GM12872 (cell line): ENCODE data around the gene FAM229B.

Source experiments
- TF ChIP-seq, protein P1 (sequence below): IDR thresholded peaks from 3 replicates; pipeline ENCODE4 v1.5.1; 2011; ENCODE audit warnings: low read depth, mild to moderate bottlenecking, low read length, moderate library complexity; ENCODE audit not compliant: insufficient read depth

The FAM229B gene

DNA sequence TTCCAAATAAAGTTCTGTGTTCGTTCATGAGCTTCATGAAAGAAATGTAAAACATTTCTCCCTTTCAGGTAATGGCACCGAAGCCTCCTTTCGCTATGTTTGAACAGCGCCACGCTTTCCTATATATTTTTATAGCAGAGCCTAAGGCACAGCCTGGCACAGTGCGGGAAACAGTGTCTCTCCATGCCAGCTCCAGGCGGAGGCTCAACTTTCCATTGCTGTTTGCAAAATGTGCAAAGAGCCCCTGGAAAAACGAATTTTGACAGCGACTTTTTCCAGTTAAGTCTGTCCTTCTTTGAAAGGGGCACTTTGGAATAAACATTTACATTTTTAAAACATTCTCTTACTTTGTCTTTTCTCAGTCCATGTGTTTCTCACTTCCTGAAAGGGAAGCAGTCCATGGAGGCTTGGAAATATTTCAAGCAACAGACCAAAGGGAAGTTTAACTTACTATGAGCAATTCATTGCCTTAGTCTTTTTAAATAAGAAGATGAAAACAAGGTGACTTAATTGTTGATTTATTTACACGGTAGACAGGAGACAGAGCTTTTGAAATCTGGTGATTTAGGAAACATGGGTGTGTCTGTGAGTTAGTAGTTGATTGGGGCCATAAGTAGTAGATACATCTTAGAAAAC lies 32.7 kb upstream of the FAM229B start:
- TF ChIP-seq, protein P1, sequence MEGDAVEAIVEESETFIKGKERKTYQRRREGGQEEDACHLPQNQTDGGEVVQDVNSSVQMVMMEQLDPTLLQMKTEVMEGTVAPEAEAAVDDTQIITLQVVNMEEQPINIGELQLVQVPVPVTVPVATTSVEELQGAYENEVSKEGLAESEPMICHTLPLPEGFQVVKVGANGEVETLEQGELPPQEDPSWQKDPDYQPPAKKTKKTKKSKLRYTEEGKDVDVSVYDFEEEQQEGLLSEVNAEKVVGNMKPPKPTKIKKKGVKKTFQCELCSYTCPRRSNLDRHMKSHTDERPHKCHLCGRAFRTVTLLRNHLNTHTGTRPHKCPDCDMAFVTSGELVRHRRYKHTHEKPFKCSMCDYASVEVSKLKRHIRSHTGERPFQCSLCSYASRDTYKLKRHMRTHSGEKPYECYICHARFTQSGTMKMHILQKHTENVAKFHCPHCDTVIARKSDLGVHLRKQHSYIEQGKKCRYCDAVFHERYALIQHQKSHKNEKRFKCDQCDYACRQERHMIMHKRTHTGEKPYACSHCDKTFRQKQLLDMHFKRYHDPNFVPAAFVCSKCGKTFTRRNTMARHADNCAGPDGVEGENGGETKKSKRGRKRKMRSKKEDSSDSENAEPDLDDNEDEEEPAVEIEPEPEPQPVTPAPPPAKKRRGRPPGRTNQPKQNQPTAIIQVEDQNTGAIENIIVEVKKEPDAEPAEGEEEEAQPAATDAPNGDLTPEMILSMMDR = no peak

GRCh38 chr6:112058243-112059032 lies 29.0 kb upstream of the FAM229B start:
- TF ChIP-seq, protein P1 = no peak

DNA sequence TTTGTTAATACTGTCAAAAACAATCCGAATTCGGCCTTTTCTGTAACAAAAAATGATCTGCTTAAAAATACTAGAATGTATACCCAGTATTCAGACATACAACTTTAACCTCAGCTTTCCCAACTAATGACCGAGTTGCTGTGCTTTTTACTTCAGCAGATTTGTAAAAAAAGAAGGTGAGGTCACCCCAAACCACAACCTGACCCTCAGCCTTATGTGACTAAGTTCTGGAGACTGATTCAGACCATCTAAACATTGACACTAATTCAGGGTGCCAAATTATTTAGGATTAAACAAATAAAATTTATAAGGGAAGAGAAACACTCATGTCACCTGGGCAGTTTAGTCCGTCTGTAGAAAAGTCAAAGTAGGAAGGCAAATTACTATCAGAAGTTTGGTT lies 25.8 kb upstream of the FAM229B start:
- TF ChIP-seq, protein P1 = no peak

DNA sequence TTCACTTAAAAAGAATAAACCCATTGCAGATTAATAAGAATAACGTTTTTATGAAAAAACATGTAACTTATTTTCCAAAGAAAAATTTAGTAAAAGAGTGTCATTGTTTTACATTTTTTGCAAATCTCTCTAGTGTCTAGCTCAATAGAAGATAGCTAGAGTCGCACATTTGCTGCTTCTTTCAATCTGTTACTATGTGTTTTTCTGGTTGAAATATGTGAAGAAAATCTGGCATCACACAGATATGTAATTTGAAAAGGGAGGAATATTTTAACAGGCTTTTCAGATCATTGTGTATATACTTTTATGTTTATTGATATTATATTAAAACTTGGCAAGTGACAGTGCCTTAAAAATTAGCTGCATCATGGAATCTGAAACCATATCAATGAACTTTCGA lies 24.4 kb upstream of the FAM229B start:
- TF ChIP-seq, protein P1 = no peak

GRCh38 chr6:112065426-112065986 lies 21.9 kb upstream of the FAM229B start:
- TF ChIP-seq, protein P1 = no peak

GRCh38 chr6:112066606-112067005 lies 20.8 kb upstream of the FAM229B start:
- TF ChIP-seq, protein P1 = no peak

DNA sequence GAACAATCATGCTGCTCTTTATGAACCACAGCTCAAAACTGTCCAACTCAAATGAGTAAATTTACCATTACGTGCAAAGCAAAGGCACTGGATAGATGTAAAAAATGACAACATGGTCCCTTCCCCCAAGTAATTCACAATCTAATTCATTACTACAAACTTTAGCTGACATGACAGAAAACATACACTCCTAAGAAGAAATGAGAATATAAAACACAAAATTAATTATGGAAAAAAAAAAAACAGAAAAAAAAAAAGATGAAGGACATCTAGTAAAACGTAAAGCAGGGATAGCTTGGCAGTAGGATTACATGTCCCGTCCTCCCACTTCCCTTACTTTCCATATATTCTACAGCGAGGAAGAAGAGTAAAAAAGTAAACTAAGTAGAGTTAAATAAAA lies 5.8 kb upstream of the FAM229B start:
- TF ChIP-seq, protein P1 = no peak
